HG02798 (cell line): ENCODE measurements around the gene RAD51D.
"Not testable (repeated sequence)": the region's sequence is repeated elsewhere in the genome, so short reads cannot be mapped to it uniquely, and the experiment has no call there.

Experiments used
- ATAC-seq: cut with Tn5 transposase; IDR thresholded peaks from one replicate; pipeline ENCODE4 v1.9.1; 2021; ENCODE audit warnings: mild to moderate bottlenecking; ENCODE audit not compliant: unreplicated experiment, poor library complexity

RAD51D gene

GRCh38 chr17:35142467-35142796 lies 22.8 kb upstream of the RAD51D start:
- ATAC-seq = peak; percentile 9

DNA sequence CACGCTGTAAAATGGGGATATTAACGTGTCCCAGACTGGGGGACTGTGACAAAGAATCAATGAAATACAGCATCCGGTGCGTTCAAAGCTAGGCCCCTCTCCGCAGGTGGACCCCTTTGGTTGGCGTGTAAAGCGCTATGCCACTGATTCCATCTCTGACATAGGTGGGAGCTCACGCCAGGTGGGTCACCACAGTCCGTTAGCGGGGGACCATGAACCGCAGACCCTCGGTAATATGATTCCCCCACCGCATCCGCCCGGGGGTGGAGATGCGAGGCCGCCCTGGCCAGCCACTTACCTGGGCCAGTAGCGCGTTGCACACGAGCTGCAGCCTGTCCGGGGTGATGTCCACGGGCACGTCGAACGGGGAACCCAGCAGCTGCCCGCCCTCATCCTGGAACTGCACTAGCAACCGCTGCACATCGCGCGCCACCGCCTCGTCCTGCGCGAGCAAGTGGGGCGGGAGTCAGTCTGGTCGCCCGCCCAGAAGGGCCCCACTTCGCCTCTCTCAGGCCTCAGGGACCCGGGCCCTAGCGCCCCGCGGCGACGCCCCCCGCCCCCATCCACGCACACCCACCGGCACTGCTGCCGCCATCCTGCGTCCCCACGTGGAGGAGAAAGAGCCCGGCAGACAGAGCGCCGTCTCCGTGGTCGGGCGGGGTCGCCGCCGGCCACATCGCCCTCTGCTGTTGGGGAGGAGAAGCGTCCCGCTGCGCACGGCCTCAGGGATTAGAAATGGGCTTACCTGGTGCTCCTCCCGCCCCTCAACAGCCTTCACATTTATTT lies 22.2 kb upstream of the RAD51D start, which contains the start of gene NLE1:
Gene NLE1, minus strand, starts transcription at position 623 of the 786 bp plus-strand sequence. Its CDS starts 28 bp downstream, at position 595.
- ATAC-seq = peak; percentile 94

GRCh38 chr17:35138218-35138617 lies 18.6 kb upstream of the RAD51D start:
- ATAC-seq = no peak

GRCh38 chr17:35135322-35135721 lies 15.7 kb upstream of the RAD51D start:
- ATAC-seq = no peak

DNA sequence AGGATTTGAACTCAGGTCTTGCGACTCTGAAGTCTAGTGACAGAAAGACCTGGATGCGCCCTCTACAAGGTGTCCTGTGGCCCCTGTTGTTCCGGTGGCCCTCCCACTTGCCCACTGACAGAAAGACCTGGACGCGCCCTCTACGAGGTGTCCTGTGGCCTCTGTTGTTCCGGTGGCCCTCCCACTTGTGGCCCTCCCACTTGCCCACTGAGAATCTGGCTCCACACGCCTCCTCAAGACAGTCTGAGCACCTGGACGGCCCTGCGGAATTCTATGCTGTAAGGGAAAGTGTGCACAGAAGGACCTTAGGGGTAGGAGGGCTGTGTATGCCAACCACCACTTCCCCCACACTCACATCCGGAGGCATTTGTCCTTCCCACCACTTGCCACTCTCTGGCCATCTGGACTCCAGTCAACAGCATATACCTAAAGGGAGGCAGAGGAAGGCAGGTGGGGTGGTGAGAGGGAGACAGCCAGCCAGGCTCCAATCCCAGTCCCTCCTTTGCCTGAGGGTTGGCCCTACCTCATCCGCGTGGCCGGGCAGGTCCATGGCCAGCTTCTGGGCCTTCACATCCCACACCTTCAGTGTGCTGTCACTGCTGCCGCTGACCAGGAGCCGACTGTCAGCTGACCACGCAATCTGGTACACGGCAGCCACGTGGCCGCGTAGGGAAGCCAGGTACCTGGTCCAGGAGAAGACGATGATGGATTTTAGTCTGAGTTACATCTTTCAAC lies 13.3 kb upstream of the RAD51D start:
- ATAC-seq = no peak

DNA sequence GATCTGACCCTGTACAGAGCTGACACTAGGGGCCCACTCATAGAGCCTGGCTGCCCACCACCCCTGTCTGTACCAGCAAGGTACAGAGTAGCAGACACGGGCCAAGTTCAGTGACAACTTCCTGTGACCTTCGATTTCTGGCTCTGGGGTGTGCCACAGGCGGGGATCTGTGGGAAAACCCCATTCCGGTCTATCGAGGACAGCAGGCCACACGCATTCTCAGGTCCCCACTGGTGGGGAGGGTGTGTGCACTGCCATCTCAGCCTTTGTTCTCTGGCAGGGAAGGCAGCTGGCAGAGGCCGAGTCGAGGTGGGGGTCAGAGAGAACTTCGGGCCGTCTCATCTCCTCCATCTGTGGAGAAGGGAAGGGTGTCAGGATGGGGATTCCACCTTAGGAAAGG lies 12.4 kb upstream of the RAD51D start:
- no peak for ATAC-seq

- no peak for ATAC-seq
These were observed 10.7 kb upstream of the RAD51D start for GRCh38 chr17:35130392-35130791.

DNA sequence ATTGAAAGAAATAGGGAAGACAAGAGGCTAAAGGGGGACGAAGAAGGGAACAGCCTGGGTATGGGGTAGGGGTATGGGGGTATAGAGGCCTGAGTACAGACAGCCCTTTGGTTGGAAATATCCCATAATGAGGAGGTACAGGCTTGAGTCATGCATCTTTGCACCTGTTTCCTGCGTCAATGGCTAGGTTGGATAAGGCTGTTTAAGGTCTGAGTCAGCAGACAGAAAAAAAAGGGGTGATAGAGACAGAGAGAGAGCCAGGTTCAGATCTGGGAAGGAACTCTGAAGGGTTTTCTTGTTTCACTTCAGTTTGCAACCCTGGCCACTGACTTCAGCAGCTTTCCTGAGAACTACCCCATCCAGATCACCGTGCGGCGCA lies 10.3 kb upstream of the RAD51D start:
- no peak for ATAC-seq

DNA sequence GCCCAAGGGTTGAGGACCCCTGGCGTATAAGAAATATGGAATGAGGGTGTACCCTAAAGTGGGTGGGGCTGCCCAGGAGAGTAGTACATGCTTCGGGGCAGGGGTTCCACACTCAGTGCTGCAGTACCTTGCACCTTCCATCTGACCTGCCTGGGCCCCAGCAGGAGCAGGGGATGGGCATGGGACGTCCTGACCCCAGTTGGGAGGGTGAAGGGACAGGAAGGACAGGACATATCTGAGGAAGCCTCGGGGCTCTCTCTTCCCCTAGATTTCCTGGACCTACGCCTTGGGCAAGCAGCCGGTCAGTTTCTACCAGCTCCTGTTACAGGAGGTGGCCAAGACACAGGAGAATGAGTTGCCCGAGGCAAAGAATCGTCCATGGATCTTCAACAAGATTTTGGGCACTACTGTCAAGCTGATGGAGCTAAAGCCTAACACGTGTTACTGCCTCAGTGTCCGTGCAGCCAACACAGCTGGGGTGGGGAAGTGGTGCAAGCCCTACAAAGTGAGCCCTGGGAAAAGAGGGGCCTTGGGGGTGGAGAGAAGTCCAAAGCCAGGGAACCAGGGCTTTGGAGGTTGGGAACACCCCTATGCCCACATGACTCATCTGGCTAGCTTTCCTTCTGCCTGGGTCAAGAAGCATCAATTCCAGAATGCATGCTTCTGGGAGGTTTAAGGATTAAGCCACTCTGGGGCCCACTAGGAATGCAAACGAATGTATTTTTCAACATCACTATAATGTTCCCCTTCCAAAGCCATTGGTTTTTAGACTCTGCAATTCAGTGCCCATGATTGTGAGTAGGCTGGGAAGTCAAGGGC lies 9.7 kb upstream of the RAD51D start:
- ATAC-seq = no peak

- ATAC-seq = no peak
These were observed 8.3 kb upstream of the RAD51D start for GRCh38 chr17:35127751-35128514.

GRCh38 chr17:35121315-35121714 lies 1.7 kb upstream of the RAD51D start, which contains the start of gene FNDC8:
TSS of gene FNDC8 (plus strand) at chr17:35121615. CDS start at chr17:35121694, 79 bp downstream.
- ATAC-seq = no peak

- no peak for ATAC-seq
These were observed 1.7 kb downstream of the RAD51D start for GRCh38 chr17:35117984-35118383.

DNA sequence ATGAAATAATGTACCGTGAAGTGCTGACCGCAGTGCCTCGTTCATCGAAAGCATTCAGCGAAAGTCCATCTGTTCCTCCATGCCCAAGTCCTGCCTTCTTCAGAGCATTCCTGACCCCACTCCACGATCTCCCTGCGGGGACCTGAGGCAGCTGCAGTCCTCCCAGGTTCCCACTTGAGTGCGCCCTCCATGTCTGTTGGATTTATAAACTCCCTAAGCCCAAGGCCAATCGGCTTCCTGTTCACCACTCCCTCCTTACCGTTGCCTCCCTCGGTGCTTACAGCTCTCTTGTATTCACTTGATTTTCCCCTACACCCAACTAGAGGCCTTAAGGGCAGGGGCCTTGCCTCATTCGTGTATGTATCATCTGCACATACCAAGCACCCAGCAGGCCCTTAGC lies 2.8 kb downstream of the RAD51D start:
- no peak for ATAC-seq

DNA sequence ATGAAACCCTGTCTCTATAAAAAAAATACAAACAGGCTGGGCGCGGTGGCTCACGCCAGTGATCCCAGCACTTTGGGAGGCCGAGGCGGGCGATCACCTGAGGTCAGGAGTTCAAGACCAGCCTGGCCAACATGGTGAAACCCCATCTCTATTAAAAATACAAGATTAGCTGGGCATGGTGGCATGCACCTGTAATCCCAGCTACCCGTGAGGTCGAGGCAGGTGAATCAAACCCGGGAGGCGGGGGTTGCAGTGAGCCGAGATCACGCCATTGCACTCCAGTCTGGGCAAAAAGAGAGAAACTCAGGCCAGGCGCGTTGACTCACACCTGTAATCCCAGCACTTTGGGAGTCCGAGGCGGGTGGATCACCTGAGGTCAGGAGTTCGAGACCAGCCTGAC lies 8.9 kb downstream of the RAD51D start:
- ATAC-seq = not testable (repeated sequence)

- ATAC-seq = no peak
These were observed 14.7 kb downstream of the RAD51D start for GRCh38 chr17:35104844-35105450.

GRCh38 chr17:35103271-35103670 lies 16.4 kb downstream of the RAD51D start:
- ATAC-seq = no peak

GRCh38 chr17:35101725-35102124 lies 17.9 kb downstream of the RAD51D start:
- no peak for ATAC-seq

DNA sequence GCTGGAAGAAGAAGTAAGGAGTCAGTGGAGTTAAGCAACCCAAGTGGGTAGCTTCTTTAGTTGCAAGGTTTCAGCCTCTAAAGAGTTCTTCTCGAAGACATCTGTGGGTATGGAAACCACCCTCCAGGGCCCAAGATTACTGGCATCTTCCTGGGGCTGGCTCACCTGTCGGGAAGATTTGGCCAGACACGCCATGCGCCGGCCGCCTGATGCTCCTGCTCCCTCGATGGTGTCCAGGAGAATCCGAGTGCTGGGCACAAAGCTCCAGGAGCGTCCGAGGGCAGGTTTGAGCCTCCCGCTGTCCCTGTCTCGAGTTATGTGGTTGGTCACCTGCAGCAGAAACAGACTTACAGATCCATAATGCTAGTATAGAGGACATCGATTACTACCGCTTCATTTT lies 18.6 kb downstream of the RAD51D start:
- ATAC-seq = no peak

- no peak for ATAC-seq
These were observed 19.8 kb downstream of the RAD51D start for GRCh38 chr17:35099908-35100307.

DNA sequence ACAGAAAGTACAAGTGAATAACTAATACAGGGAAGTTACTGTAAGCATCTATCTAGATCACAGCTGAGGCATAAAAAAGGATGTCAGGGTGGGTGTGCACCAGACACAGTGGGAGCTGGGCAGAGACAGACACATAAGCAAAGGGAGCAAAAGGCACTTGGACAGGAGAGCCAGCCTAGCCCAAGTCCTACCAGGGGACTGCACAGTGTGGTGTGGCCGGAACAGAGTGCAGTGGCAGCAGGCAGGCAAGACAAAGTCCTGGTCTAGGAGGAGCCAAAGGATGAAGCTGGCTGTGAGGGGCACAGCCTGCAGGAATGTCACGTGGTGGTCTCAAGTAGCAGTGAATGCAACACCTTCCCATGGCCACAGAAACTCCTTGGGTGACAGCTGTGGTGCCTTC lies 21.9 kb downstream of the RAD51D start:
- ATAC-seq = no peak
